ENCODE data around the gene EPHA5.

DNA sequence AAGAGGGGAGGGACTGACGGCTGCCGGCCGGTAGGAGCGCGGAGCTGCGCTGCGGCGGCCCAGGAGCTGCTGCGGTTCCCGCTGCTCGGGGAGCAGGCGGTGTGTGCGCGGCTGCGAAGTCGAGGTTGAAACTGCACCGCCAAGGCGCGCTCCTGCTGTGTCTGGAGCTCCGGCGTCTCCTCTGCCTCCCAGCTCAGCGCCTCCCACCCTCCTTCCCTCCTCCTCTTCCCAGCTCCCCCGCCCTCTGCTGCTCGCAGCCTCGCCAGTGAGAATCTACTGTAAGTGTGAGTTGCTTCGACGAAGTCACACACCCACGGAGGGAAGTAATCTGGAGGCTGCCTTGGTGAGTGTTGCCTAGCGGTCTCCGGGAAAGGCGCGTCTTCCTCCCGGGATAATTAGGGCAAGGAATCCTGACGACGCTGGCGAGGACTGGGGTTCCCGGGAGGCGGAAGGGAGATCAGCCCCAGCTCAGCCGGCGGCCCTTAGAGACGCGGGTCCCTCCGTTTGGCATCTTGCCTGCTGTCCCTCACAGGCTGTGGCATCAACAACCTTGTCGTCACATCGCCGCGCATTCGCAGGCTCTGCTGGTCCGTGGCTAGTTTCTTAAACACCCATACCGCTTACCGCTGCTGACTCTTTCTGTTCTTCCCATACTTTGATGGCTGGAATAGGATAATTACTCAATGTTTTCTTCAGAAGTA, at the start of gene EPHA5:
- TF ChIP-seq, protein P1, sequence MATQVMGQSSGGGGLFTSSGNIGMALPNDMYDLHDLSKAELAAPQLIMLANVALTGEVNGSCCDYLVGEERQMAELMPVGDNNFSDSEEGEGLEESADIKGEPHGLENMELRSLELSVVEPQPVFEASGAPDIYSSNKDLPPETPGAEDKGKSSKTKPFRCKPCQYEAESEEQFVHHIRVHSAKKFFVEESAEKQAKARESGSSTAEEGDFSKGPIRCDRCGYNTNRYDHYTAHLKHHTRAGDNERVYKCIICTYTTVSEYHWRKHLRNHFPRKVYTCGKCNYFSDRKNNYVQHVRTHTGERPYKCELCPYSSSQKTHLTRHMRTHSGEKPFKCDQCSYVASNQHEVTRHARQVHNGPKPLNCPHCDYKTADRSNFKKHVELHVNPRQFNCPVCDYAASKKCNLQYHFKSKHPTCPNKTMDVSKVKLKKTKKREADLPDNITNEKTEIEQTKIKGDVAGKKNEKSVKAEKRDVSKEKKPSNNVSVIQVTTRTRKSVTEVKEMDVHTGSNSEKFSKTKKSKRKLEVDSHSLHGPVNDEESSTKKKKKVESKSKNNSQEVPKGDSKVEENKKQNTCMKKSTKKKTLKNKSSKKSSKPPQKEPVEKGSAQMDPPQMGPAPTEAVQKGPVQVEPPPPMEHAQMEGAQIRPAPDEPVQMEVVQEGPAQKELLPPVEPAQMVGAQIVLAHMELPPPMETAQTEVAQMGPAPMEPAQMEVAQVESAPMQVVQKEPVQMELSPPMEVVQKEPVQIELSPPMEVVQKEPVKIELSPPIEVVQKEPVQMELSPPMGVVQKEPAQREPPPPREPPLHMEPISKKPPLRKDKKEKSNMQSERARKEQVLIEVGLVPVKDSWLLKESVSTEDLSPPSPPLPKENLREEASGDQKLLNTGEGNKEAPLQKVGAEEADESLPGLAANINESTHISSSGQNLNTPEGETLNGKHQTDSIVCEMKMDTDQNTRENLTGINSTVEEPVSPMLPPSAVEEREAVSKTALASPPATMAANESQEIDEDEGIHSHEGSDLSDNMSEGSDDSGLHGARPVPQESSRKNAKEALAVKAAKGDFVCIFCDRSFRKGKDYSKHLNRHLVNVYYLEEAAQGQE (IDR thresholded peaks at IDR 0.05; ENCODE audit: borderline replicate concordance) = no peak
- TF ChIP-seq, protein P1 (CRISPR knock-in tag; IDR thresholded peaks at IDR 0.05; ENCODE audit: low read depth) = no peak
- no peak for TF ChIP-seq NFE2L1 (tag; IDR thresholded peaks at IDR 0.05; ENCODE audit: borderline replicate concordance, low read depth)
- no peak for TF ChIP-seq POLR2A (conservative IDR thresholded peaks at IDR 0.05)
- TF ChIP-seq MAX (CRISPR knock-in tag; IDR thresholded peaks at IDR 0.05) = no peak
- no peak for TF ChIP-seq YBX1 (IDR thresholded peaks at IDR 0.05)
- TF ChIP-seq ETS2 (tag; IDR thresholded peaks at IDR 0.05; ENCODE audit: borderline replicate concordance, poor library complexity, severe bottlenecking) = no peak
- TF ChIP-seq HNRNPLL (IDR thresholded peaks at IDR 0.05; ENCODE audit: low read depth, low read length, poor library complexity, severe bottlenecking) = no peak
- TF ChIP-seq ZKSCAN1 (IDR thresholded peaks at IDR 0.05; ENCODE audit: low read depth, low read length) = no peak
- TF ChIP-seq FOXJ3 (CRISPR knock-in tag; IDR thresholded peaks at IDR 0.05) = no peak

All from K562 (cell line).